G401 (cell line): ENCODE data around the gene OSBPL1A. TPM values are rescaled to one million over a fixed set of nuclear protein-coding genes. Genes with fewer than 3 reads are reported as not detected.

Experiments used
- DNase-seq: peaks from one replicate; pipeline ENCODE4 v3.0.0-alpha.2; 2015; ENCODE audit warnings: low spot score
- in situ Hi-C: cut with HindIII; loops from 2 replicates; pipeline ENCODE4 v1.10.0; 2016; ENCODE audit warnings: low sequenced_read_pairs, mixed read lengths
- total RNA-seq: library from RNA; depleted of rRNA; stranded (reverse); fragments of >200 nt; shearing (Covaris generic); gene quantifications from 2 replicates; pipeline ENCODE4 v1.2.3, GENCODE V29; 2014

OSBPL1A gene
- total RNA-seq, 1 experiment from 2014 or later, result 75.8 TPM

- no peak for DNase-seq
- in situ Hi-C loops, result no loop called here
Observed at GRCh38 chr18:24200494-24201290, 196.9 kb downstream of the OSBPL1A start.

- DNase-seq, result no peak
- in situ Hi-C loops, result no loop called here
Observed at GRCh38 chr18:24199372-24199962, 198.2 kb downstream of the OSBPL1A start.

- in situ Hi-C loops, result no loop called here
Observed at GRCh38 chr18:24198461-24198860, 199.2 kb downstream of the OSBPL1A start.

GRCh38 chr18:24197412-24197811 is 200.2 kb downstream of the OSBPL1A start:
- DNase-seq, result peak; percentile 32
- in situ Hi-C loops, result no loop called here

More at GRCh38 chr18:24198461-24198860, 199.2 kb downstream of the OSBPL1A start:
- DNase-seq, result peak; percentile 29

- DNase-seq, result no peak
- in situ Hi-C loops, result no loop called here
Observed at GRCh38 chr18:24196764-24197163, 200.9 kb downstream of the OSBPL1A start.

- DNase-seq, result no peak
- in situ Hi-C loops, result no loop called here
Observed at GRCh38 chr18:24195296-24196053, 202.1 kb downstream of the OSBPL1A start.

- DNase-seq, result no peak
- in situ Hi-C loops, result no loop called here
Observed at GRCh38 chr18:24190590-24190989, 207.0 kb downstream of the OSBPL1A start.

GRCh38 chr18:24189664-24190346 is 207.8 kb downstream of the OSBPL1A start:
- DNase-seq, result no peak

GRCh38 chr18:24189007-24189528 is 208.6 kb downstream of the OSBPL1A start:
- in situ Hi-C loops, result no loop called here
- DNase-seq, result no peak

More at GRCh38 chr18:24189664-24190346, 207.8 kb downstream of the OSBPL1A start:
- in situ Hi-C loops, result no loop called here

- DNase-seq, result no peak
- in situ Hi-C loops, result no loop called here
Observed at GRCh38 chr18:24188120-24188519, 209.5 kb downstream of the OSBPL1A start.

- DNase-seq, result no peak
Observed at GRCh38 chr18:24187689-24188088, 209.9 kb downstream of the OSBPL1A start.

GRCh38 chr18:24187049-24187448 is 210.6 kb downstream of the OSBPL1A start:
- no peak for DNase-seq
- in situ Hi-C loops, result no loop called here

More at GRCh38 chr18:24187689-24188088, 209.9 kb downstream of the OSBPL1A start:
- in situ Hi-C loops, result no loop called here

- DNase-seq, result no peak
- in situ Hi-C loops, result no loop called here
Observed at GRCh38 chr18:24185805-24186204, 211.8 kb downstream of the OSBPL1A start.

- in situ Hi-C loops, result no loop called here
- no peak for DNase-seq
Observed at GRCh38 chr18:24181806-24182205, 215.8 kb downstream of the OSBPL1A start.

- in situ Hi-C loops, result no loop called here
- no peak for DNase-seq
Observed at GRCh38 chr18:24180048-24180447, 217.6 kb downstream of the OSBPL1A start.

- in situ Hi-C loops, result no loop called here
- no peak for DNase-seq
Observed at GRCh38 chr18:24177499-24178133, 220.0 kb downstream of the OSBPL1A start.

GRCh38 chr18:24176727-24177416 is 220.8 kb downstream of the OSBPL1A start:
- in situ Hi-C loops, result no loop called here
- peak; percentile 26 for DNase-seq

GRCh38 chr18:24173997-24174396 is 223.6 kb downstream of the OSBPL1A start:
- no peak for DNase-seq
- in situ Hi-C loops, result no loop called here
